Brain microvascular endothelial cell (primary cell): ENCODE measurements around the gene CLMP.
A peak's percentile ranks its signal among the peaks of the same experiment; 100 is the strongest.

Experiments used
- DNase-seq: peaks from one replicate; pipeline ENCODE4 v3.0.0-alpha.2; 2020
- H3K27ac ChIP-seq: fragments of 250-450 bp; sonication (Bioruptor Pico); 2 replicates; pipeline ENCODE4 v1.5.1; 2020; ENCODE audit warnings: mild to moderate bottlenecking, moderate library complexity
- H3K27me3 ChIP-seq: fragments of 250-450 bp; sonication (Bioruptor Pico); replicated peaks from 2 replicates; pipeline ENCODE4 v1.5.1; 2020; ENCODE audit warnings: mild to moderate bottlenecking
- H3K36me3 ChIP-seq: fragments of 250-450 bp; sonication (Bioruptor Pico); replicated peaks from 2 replicates; pipeline ENCODE4 v1.5.1; 2020; ENCODE audit warnings: mild to moderate bottlenecking
- H3K4me3 ChIP-seq: 2 replicates; pipeline ENCODE4 v1.5.1; 2011; ENCODE audit warnings: low read depth, mild to moderate bottlenecking, control low read depth, low read length, moderate library complexity
- CTCF ChIP-seq: IDR thresholded peaks from 2 replicates; pipeline ENCODE4 v1.5.1; 2011; ENCODE audit warnings: low read depth, mild to moderate bottlenecking, moderate library complexity, low read length, control low read depth, inconsistent platforms; ENCODE audit errors: missing control alignments
- in situ Hi-C: cut with HindIII; loops from 2 replicates; pipeline ENCODE4 v1.10.0; 2017; ENCODE audit warnings: low sequenced_read_pairs, low pct_ligation_motif_present

Gene CLMP

GRCh38 chr11:123200264-123200663 lies 5.2 kb upstream of the CLMP start:
- TF ChIP-seq CTCF, result no peak
- Histone ChIP-seq H3K27ac (no peak overlapping the region), H3K36me3 (no peaks in the 10 kb centered on the region), H3K27me3 (no peaks in the 10 kb centered on the region), H3K4me3 (no peak overlapping the region)
- in situ Hi-C loops, result no loop called here
- no peak for DNase-seq

- no peaks in the 10 kb centered on the region for H3K36me3 ChIP-seq
- no peak overlapping the region for H3K4me3 ChIP-seq
- peak; percentile 70 for DNase-seq
- H3K27ac ChIP-seq, result no peak overlapping the region
- H3K27me3 ChIP-seq, result no peaks in the 10 kb centered on the region
- in situ Hi-C loops, result no loop called here
- TF ChIP-seq CTCF, result no peak
These were observed 2.7 kb upstream of the CLMP start for GRCh38 chr11:123197711-123198110.

GRCh38 chr11:123196060-123196714 lies 1.1 kb upstream of the CLMP start:
- no peak for DNase-seq
- Histone ChIP-seq H3K4me3 (no peak overlapping the region), H3K27ac (no peak overlapping the region), H3K27me3 (no peaks in the 10 kb centered on the region), H3K36me3 (no peaks in the 10 kb centered on the region)
- in situ Hi-C loops, result no loop called here
- no peak for TF ChIP-seq CTCF

- Histone ChIP-seq H3K4me3 (peak overlapping the region; percentile 76), H3K27me3 (no peaks in the 10 kb centered on the region), H3K27ac (peak overlapping the region; percentile 1), H3K36me3 (no peaks in the 10 kb centered on the region)
- DNase-seq, result no peak
- TF ChIP-seq CTCF, result no peak
- in situ Hi-C loops, result no loop called here
These were observed 486 bp downstream of the CLMP start for GRCh38 chr11:123194337-123195187.

- H3K36me3 ChIP-seq, result no peaks in the 10 kb centered on the region
- DNase-seq, result no peak
- in situ Hi-C loops, result no loop called here
- no peak for TF ChIP-seq CTCF
- H3K27ac ChIP-seq, result no peak overlapping the region
- peak overlapping the region; percentile 76 for H3K4me3 ChIP-seq
- no peaks in the 10 kb centered on the region for H3K27me3 ChIP-seq
These were observed 1.3 kb downstream of the CLMP start for GRCh38 chr11:123193742-123194141.

DNA sequence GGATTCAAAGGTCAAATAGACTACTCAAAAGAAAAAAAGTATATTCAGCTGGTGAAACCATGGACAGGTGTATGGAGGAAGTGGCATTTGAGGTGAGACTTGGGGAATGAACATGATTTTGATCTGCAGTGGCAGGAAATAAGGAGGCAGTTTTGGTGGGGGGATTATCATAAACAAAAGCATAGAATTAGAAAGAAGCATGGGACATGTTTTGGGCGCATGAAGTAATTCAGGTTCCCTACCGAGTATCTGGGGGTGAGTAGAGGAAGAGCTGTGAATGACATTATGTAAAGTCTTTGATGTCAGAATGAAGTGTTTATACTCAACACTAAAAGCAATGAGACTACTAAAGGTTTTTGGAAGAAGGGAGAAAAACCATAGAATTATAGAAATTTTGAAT lies 3.1 kb downstream of the CLMP start:
- H3K36me3 ChIP-seq, result no peaks in the 10 kb centered on the region
- no peaks in the 10 kb centered on the region for H3K27me3 ChIP-seq
- DNase-seq, result no peak
- H3K27ac ChIP-seq, result no peak overlapping the region
- TF ChIP-seq CTCF, result no peak
- in situ Hi-C loops, result no loop called here
- no peak overlapping the region for H3K4me3 ChIP-seq
